K562 (cell line): ENCODE data around the gene ITSN1. TPM values are rescaled to one million over a fixed set of nuclear protein-coding genes. Genes with fewer than 3 reads are reported as not detected.

ENCODE experiments used
- IFI16 ChIP-seq: fragments of 250-450 bp; sonication (Bioruptor Pico); IDR thresholded peaks from 2 replicates; pipeline ENCODE4 v2.1.2; 2022; ENCODE audit warnings: mild to moderate bottlenecking, inconsistent platforms
- MAFK ChIP-seq: IDR thresholded peaks from 2 replicates; pipeline ENCODE4 v1.6.1; 2011; ENCODE audit warnings: low read length, improper control_type of control experiment
- polyA plus RNA-seq, 8 experiments: library from polyadenylated mRNA; depleted of rRNA in 4 of 8; stranded (reverse) in 5 of 8; unstranded in 3 of 8; fragments of >200 nt; fragmentation: Nextera tagmentation in 2 of 8; fragmentation: Illumina TruSeq in 1 of 8; extraction: Ambion mirVana in 2 of 8; extraction: Trizol in 1 of 8; gene quantifications; 2 replicates each; pipeline versions ENCODE4 v1.2.1 to v1.2.3, GENCODE V29; 2011 to 2014; ENCODE audit warnings: inconsistent platforms in 1 of 8, missing spikeins in 1 of 8
- total RNA-seq, 7 experiments: library from RNA; depleted of rRNA in 6 of 7; stranded (reverse); fragments of >200 nt in 6 of 7; fragmentation: Illumina TruSeq in 2 of 7; extraction: Trizol in 2 of 7; gene quantifications; 2 replicates each; pipeline versions ENCODE4 v1.2.1 to v1.2.3, GENCODE V29; 2011 to 2021; ENCODE audit warnings: low replicate concordance in 1 of 7
- TF ChIP-seq, protein P1 (sequence below): fragments of 450-650 bp; IDR thresholded peaks from 2 replicates; pipeline ENCODE4 v1.6.1; 2016; ENCODE audit warnings: low read depth

ITSN1 gene
- total and polyA plus RNA-seq, 9 of the 15 experiments (the other 6 are each of a cell fraction or from before 2014, with no cell fraction given) = 1.1 to 12.6 (median 4.8) TPM

DNA sequence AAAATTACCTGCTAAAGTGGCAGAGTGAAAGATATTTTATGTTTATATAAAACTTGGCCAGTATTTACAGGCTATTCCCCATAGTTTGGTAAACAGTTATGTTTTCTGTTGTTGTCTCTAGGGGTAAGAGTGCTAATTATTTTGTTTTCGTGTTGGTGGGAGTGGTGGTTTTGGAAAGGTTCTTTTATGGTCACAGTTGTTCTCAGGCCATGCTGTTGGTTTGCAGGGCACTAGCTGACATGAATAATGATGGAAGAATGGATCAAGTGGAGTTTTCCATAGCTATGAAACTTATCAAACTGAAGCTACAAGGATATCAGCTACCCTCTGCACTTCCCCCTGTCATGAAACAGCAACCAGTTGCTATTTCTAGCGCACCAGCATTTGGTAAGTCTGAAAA is 92.5 kb downstream of the ITSN1 start (continued):
- TF ChIP-seq IFI16 (CRISPR knock-in tag) (no peak), MAFK (no peak)
- TF ChIP-seq, protein P1, sequence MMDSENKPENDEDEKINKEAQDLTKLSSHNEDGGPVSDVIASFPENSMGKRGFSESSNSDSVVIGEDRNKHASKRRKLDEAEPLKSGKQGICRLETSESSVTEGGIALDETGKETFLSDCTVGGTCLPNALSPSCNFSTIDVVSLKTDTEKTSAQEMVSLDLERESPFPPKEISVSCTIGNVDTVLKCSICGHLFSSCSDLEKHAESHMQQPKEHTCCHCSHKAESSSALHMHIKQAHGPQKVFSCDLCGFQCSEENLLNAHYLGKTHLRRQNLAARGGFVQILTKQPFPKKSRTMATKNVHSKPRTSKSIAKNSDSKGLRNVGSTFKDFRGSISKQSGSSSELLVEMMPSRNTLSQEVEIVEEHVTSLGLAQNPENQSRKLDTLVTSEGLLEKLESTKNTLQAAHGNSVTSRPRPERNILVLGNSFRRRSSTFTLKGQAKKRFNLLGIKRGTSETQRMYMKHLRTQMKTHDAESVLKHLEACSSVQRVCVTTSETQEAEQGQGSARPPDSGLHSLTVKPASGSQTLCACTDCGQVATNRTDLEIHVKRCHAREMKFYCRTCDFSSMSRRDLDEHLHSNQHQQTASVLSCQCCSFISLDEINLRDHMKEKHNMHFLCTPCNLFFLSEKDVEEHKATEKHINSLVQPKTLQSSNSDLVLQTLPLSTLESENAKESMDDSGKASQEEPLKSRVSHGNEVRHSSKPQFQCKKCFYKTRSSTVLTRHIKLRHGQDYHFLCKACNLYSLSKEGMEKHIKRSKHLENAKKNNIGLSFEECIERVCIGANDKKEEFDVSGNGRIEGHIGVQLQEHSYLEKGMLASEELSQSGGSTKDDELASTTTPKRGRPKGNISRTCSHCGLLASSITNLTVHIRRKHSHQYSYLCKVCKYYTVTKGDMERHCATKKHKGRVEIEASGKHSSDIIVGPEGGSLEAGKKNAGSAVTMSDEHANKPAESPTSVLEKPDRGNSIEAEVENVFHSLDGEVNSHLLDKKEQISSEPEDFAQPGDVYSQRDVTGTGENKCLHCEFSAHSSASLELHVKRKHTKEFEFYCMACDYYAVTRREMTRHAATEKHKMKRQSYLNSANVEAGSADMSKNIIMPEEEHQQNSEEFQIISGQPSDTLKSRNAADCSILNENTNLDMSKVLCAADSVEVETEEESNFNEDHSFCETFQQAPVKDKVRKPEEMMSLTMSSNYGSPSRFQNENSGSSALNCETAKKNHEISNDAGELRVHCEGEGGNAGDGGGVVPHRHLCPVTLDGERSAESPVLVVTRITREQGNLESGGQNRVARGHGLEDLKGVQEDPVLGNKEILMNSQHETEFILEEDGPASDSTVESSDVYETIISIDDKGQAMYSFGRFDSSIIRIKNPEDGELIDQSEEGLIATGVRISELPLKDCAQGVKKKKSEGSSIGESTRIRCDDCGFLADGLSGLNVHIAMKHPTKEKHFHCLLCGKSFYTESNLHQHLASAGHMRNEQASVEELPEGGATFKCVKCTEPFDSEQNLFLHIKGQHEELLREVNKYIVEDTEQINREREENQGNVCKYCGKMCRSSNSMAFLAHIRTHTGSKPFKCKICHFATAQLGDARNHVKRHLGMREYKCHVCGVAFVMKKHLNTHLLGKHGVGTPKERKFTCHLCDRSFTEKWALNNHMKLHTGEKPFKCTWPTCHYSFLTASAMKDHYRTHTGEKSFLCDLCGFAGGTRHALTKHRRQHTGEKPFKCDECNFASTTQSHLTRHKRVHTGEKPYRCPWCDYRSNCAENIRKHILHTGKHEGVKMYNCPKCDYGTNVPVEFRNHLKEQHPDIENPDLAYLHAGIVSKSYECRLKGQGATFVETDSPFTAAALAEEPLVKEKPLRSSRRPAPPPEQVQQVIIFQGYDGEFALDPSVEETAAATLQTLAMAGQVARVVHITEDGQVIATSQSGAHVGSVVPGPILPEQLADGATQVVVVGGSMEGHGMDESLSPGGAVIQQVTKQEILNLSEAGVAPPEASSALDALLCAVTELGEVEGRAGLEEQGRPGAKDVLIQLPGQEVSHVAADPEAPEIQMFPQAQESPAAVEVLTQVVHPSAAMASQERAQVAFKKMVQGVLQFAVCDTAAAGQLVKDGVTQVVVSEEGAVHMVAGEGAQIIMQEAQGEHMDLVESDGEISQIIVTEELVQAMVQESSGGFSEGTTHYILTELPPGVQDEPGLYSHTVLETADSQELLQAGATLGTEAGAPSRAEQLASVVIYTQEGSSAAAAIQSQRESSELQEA = no peak
